Brain microvascular endothelial cell (primary cell): Measurements from ENCODE around the gene DGKQ.

Experiments
- DNase-seq: peaks from one replicate; pipeline ENCODE4 v3.0.0-alpha.2; 2020
- H3K27ac ChIP-seq: fragments of 250-450 bp; sonication (Bioruptor Pico); 2 replicates; pipeline ENCODE4 v1.5.1; 2020; ENCODE audit warnings: mild to moderate bottlenecking, moderate library complexity
- H3K27me3 ChIP-seq: fragments of 250-450 bp; sonication (Bioruptor Pico); replicated peaks from 2 replicates; pipeline ENCODE4 v1.5.1; 2020; ENCODE audit warnings: mild to moderate bottlenecking
- H3K36me3 ChIP-seq: fragments of 250-450 bp; sonication (Bioruptor Pico); replicated peaks from 2 replicates; pipeline ENCODE4 v1.5.1; 2020; ENCODE audit warnings: mild to moderate bottlenecking
- H3K4me3 ChIP-seq: 2 replicates; pipeline ENCODE4 v1.5.1; 2011; ENCODE audit warnings: low read depth, mild to moderate bottlenecking, control low read depth, low read length, moderate library complexity
- CTCF ChIP-seq: IDR thresholded peaks from 2 replicates; pipeline ENCODE4 v1.5.1; 2011; ENCODE audit warnings: low read depth, mild to moderate bottlenecking, moderate library complexity, low read length, control low read depth, inconsistent platforms; ENCODE audit errors: missing control alignments
- in situ Hi-C: cut with HindIII; loops from 2 replicates; pipeline ENCODE4 v1.10.0; 2017; ENCODE audit warnings: low sequenced_read_pairs, low pct_ligation_motif_present

The DGKQ gene

DNA sequence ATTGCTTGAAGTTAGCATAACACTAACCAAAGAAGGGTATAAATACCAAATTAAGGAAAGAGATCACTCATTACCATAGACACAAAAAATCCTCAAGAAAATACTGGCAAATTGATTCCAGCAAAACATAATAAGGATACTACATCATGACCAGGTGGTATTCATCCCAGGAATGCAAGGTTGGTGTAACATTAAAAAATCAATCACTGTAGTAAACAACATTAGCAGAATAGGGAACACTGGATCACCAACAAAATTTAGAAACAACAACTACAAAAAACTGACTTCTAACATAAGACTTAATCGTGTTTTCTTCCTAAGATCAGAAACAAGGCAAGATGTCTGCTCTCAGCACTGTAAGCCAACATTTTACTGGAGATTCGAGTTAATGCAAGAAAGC is 55.4 kb downstream of the DGKQ start:
- no peaks in the 10 kb centered on the region for H3K27me3 ChIP-seq
- no peak for DNase-seq
- no peaks in the 10 kb centered on the region for H3K36me3 ChIP-seq
- in situ Hi-C loops: no loop called here
- no peak overlapping the region for H3K4me3 ChIP-seq
- no peak overlapping the region for H3K27ac ChIP-seq
- TF ChIP-seq CTCF: no peak

DNA sequence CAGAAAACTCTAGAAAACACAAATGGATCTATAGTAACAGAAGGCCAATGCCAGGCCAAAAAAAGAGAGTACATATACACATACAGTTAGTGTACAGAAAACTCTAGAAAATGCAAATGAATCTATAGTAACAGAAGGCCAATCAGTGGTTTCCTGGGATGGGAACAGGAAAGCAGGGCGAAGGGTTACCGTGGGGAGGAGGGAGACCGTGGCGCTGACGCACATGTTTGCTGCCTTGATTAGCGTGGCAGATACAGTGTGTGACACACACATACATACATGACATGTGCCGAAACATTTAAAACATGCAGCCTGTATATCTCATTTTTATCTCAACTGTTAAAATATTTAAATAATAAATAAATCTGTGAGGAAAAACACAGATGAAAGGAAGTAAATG is 55.9 kb downstream of the DGKQ start:
- Histone ChIP-seq H3K4me3 (no peak overlapping the region), H3K27me3 (no peaks in the 10 kb centered on the region), H3K27ac (no peak overlapping the region), H3K36me3 (no peaks in the 10 kb centered on the region)
- TF ChIP-seq CTCF: no peak
- in situ Hi-C loops: no loop called here
- DNase-seq: no peak

- in situ Hi-C loops: no loop called here
- H3K36me3 ChIP-seq: peaks cover 10% of the 10 kb centered on the region
- no peak for TF ChIP-seq CTCF
These were observed 57.8 kb downstream of the DGKQ start for GRCh38 chr4:915595-915994.

DNA sequence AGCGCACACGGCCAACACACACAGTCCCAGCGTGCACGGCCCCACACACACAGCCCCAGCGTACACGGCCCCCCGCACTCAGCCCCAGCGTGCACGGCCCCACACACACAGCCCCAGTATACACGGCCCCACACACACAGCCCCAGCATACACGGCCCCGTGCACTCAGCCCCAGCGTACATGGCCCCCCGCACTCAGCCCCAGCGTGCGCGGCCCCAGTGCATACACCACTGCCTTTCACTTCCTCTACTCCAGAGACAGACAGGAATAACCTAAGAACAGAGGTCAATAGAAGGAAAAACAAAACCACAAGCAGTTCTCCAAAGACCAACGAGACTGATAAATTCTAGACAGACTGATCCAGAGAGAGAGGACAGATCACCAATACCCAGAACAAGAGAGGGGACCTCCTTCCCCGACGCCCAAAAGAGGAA is 58.3 kb downstream of the DGKQ start:
- no peak for DNase-seq
- no peak overlapping the region for H3K4me3 ChIP-seq
- peaks cover 10% of the 10 kb centered on the region for H3K36me3 ChIP-seq
- H3K27me3 ChIP-seq: no peaks in the 10 kb centered on the region
- H3K27ac ChIP-seq: no peak overlapping the region
- no peak for TF ChIP-seq CTCF
- in situ Hi-C loops: no loop called here

More at GRCh38 chr4:915595-915994, 57.8 kb downstream of the DGKQ start:
- Histone ChIP-seq H3K27ac (no peak overlapping the region), H3K27me3 (no peaks in the 10 kb centered on the region), H3K4me3 (no peak overlapping the region)
- peak; percentile 32 for DNase-seq

- peaks cover 10% of the 10 kb centered on the region for H3K36me3 ChIP-seq
- no peak overlapping the region for H3K4me3 ChIP-seq
These were observed 58.8 kb downstream of the DGKQ start for GRCh38 chr4:914531-914930.

More at GRCh38 chr4:914531-914930, 58.8 kb downstream of the DGKQ start:
- Histone ChIP-seq H3K27me3 (no peaks in the 10 kb centered on the region), H3K27ac (no peak overlapping the region)
- DNase-seq: no peak
- in situ Hi-C loops: no loop called here
- no peak for TF ChIP-seq CTCF
